MCF 10A (cell line): ENCODE results near the gene STX1B. TPM values are rescaled to one million over a fixed set of nuclear protein-coding genes. Genes with fewer than 3 reads are reported as not detected.

Experiments used
- BruUV-seq: library from RNA; stranded (reverse); fragments of 400-500 nt; replicated peaks from 2 replicates; lab custom pipeline; 2021; lab: Mats Ljungman, UMichigan
- CTCF ChIA-PET: fragments of 300-600 bp; sonication (Branson Sonifier 250); formaldehyde crosslinking; extraction: SDS; loops from one replicate; lab custom pipeline; 2021; ENCODE audit warnings: antibody characterized with exemption, inconsistent platforms; lab: Yijun Ruan, JAX
- POLR2A ChIA-PET: fragments of 300-600, 350-650 bp; sonication (Branson Sonifier 250); formaldehyde crosslinking; extraction: SDS; loops from one replicate; lab custom pipeline; 2020; ENCODE audit warnings: antibody characterized with exemption, inconsistent platforms; lab: Yijun Ruan, JAX
- DNase-seq: peaks from one replicate; pipeline ENCODE4 v3.0.0-alpha.2; 2018; ENCODE audit not compliant: unreplicated experiment
- H3K27ac Mint-ChIP-seq: one replicate; pipeline ENCODE4 v1.8.0; 2022; ENCODE audit warnings: mild to moderate bottlenecking, low read depth, mixed read lengths; ENCODE audit not compliant: unreplicated experiment
- H3K27me3 Mint-ChIP-seq: one replicate; pipeline ENCODE4 v1.8.0; 2022; ENCODE audit warnings: mixed read lengths; ENCODE audit not compliant: insufficient read depth, unreplicated experiment
- H3K36me3 Mint-ChIP-seq: one replicate; pipeline ENCODE4 v1.8.0; 2022; ENCODE audit warnings: mild to moderate bottlenecking, moderate library complexity, mixed read lengths; ENCODE audit not compliant: insufficient read depth, unreplicated experiment
- H3K4me1 Mint-ChIP-seq: one replicate; pipeline ENCODE4 v1.8.0; 2022; ENCODE audit warnings: mixed read lengths; ENCODE audit not compliant: insufficient read depth, unreplicated experiment
- H3K4me3 Mint-ChIP-seq: one replicate; pipeline ENCODE4 v1.8.0; 2022; ENCODE audit warnings: mild to moderate bottlenecking, moderate library complexity, mixed read lengths; ENCODE audit not compliant: unreplicated experiment
- H3K9me3 Mint-ChIP-seq: one replicate; pipeline ENCODE4 v1.8.0; 2022; ENCODE audit warnings: mixed read lengths; ENCODE audit not compliant: unreplicated experiment
- intact Hi-C: fragments of 100-400 bp; cut with micrococcal nuclease; formaldehyde crosslinking; loops from 2 replicates; pipeline ENCODE4 v1.14.1; 2022
- total RNA-seq: library from RNA; stranded (reverse); gene quantifications from 2 replicates; pipeline ENCODE4 v1.2.3, GENCODE V29; 2022
- TF ChIP-seq, protein P1 (sequence below): fragments of 200-600 bp; IDR thresholded peaks from one replicate; pipeline ENCODE4 v1.8.0; 2022; ENCODE audit warnings: antibody characterized with exemption, mild to moderate bottlenecking; ENCODE audit not compliant: unreplicated experiment

Gene STX1B
- total RNA-seq, 1 experiment from 2014 or later, result 0.42 TPM

DNA sequence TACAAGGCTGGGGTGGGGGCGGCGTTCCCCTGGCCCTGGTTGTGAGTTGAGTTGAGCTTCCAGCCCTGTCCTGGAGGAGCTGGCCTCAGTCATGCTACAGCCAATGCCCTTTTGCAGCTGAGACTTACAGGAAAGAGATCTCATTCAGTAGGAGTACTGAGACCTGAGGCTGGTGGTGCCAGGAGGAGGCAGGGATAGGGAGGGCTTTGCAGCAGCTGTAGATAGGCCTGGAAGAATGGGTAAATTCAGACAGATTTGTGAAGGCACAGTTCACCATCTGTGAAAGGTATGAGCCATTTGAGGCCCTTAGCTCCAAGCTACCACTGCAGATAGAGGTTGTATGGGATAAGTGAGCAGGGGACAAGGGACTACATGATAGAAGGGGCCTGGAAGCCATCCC, 28.6 kb upstream of the STX1B start:
- Mint-ChIP-seq H3K4me3 (no peak overlapping the region), H3K27ac (peak overlapping the region; percentile 27), H3K27me3 (no peaks in the 10 kb centered on the region), H3K36me3 (peaks cover 84% of the 10 kb centered on the region), H3K4me1 (no peaks in the 10 kb centered on the region), H3K9me3 (no peaks in the 10 kb centered on the region)
- CTCF ChIA-PET, result interaction anchor here (0.6 to 0.7 kb wide), 2 partner anchors 8 to 53 kb away, joined by 3 to 4 read pairs; no protein-coding TSS in a partner anchor
- POLR2A ChIA-PET, result interaction anchor here (0.9 to 1.0 kb wide), 3 partner anchors 8 to 34 kb away, joined by 3 to 4 read pairs (median 3); no protein-coding TSS in a partner anchor
- TF ChIP-seq, protein P1, sequence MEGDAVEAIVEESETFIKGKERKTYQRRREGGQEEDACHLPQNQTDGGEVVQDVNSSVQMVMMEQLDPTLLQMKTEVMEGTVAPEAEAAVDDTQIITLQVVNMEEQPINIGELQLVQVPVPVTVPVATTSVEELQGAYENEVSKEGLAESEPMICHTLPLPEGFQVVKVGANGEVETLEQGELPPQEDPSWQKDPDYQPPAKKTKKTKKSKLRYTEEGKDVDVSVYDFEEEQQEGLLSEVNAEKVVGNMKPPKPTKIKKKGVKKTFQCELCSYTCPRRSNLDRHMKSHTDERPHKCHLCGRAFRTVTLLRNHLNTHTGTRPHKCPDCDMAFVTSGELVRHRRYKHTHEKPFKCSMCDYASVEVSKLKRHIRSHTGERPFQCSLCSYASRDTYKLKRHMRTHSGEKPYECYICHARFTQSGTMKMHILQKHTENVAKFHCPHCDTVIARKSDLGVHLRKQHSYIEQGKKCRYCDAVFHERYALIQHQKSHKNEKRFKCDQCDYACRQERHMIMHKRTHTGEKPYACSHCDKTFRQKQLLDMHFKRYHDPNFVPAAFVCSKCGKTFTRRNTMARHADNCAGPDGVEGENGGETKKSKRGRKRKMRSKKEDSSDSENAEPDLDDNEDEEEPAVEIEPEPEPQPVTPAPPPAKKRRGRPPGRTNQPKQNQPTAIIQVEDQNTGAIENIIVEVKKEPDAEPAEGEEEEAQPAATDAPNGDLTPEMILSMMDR, result no peak
- intact Hi-C loops, result no loop called here
- no TSS peak for BruUV-seq
- DNase-seq, result no peak

DNA sequence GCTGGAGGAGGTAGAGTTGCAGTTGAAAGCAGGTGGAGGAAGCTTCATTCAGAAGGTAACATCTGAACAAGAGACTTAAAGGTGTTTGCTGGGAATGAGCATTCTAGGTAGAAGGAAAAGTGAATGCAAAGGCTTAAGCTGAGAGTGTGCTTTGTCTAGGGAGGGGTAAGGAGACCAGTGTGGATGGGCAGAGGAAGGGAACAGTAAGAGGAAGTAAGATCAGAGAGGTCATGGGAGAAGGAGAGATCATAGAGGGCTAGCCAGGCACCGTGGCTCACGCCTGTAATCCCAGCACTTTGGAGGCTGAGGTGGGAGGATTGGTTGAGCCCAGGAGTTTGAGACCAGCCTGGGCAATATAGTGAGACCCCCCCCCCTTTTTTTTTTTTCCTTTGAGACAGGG, 26.3 kb upstream of the STX1B start:
- Mint-ChIP-seq H3K9me3 (no peaks in the 10 kb centered on the region), H3K4me1 (no peaks in the 10 kb centered on the region), H3K27ac (no peak overlapping the region), H3K36me3 (peaks cover 74% of the 10 kb centered on the region), H3K27me3 (no peaks in the 10 kb centered on the region), H3K4me3 (no peak overlapping the region)
- ChIA-PET POLR2A (no interaction called here), CTCF (interaction anchor here (1.2 kb wide), 1 partner anchor 14 kb away, joined by 7 read pairs; no protein-coding TSS in a partner anchor)
- BruUV-seq, result no TSS peak
- DNase-seq, result no peak
- intact Hi-C loops, result no loop called here
- TF ChIP-seq, protein P1, result no peak

DNA sequence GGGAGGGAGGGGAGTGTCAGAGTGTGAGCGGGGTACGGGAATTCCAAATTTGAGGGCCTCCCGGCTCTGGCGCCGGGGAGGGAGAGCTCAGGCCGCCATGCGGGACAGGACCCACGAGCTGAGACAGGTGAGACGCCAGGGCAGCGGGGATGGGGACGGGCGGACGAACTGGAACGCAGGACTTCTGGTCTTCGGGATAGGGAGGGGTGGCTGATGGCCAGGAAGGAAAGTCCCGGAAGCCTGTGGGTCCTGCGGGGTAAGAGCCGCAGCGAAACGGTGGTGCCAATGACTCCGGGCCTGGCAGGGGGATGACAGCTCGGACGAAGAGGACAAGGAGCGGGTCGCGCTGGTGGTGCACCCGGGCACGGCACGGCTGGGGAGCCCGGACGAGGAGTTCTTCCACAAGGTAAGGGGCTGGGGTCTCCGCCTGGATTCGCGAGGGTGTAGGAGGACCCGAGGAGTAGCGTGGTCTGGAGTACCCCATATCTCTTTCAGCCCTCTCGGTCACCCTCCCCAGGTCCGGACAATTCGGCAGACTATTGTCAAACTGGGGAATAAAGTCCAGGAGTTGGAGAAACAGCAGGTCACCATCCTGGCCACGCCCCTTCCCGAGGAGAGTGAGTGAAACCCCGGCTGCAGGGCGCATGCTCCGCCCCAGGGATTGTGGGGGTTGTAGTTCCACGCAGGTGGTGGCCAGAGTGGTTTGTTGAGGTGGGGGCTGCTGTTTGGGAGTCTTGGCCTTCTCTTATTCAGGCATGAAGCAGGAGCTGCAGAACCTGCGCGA, 23.5 kb upstream of the STX1B start:
- POLR2A ChIA-PET, result interaction anchor here (0.6 to 4.4 kb wide), 20 partner anchors 11 to 420 kb away, joined by 3 to 52 read pairs (median 4); partner anchors contain the start of genes HSD3B7, KAT8, VKORC1 and ZNF646
- peak overlapping the region; percentile 91 for H3K4me3 Mint-ChIP-seq
- peak; percentile 87 for DNase-seq
- no peaks in the 10 kb centered on the region for H3K4me1 Mint-ChIP-seq
- no peaks in the 10 kb centered on the region for H3K27me3 Mint-ChIP-seq
- TF ChIP-seq, protein P1, result no peak
- no peaks in the 10 kb centered on the region for H3K9me3 Mint-ChIP-seq
- CTCF ChIA-PET, result interaction anchor here (0.6 to 0.9 kb wide), 3 partner anchors 12 to 108 kb away, joined by 3 read pairs; no protein-coding TSS in a partner anchor
- intact Hi-C loops, result loop anchor here (1.0 to 5.0 kb wide), 5 partner anchors 18 to 418 kb away; no protein-coding TSS in a partner anchor
- H3K36me3 Mint-ChIP-seq, result peaks cover 46% of the 10 kb centered on the region
- H3K27ac Mint-ChIP-seq, result peak overlapping the region; percentile 84
- TSS peak; percentile 63 for BruUV-seq
